Measurements from ENCODE around the gene MTMR3. TPM values are rescaled to one million over a fixed set of nuclear protein-coding genes. Genes with fewer than 3 reads are reported as not detected.

Gene MTMR3
- total and polyA plus RNA-seq, 12 donors: 23.5 to 80.7 (median 40.9) TPM

- Histone ChIP-seq H3K27me3 (no peaks in the 10 kb centered on the region), H3K36me3 (replicated peaks in 1 of 2) (no peaks in the 10 kb centered on the region), H3K9me3 (replicated peaks in 1 of 3) (no peaks in the 10 kb centered on the region), H3K4me1 (replicated peaks in 1 of 2) (peaks cover 40 to 70% of the 10 kb centered on the region in 2 donors), H3K27ac (no peak overlapping the region), H3K4me3 (no peak overlapping the region)
- DNase-seq: no peak
- WGBS, 4 donors: 81 to 94% (median 85%) methylated on average over 5 of the region's 5 CpGs
- TF ChIP-seq POLR2A (IDR thresholded peaks at IDR 0.05) (no peak), CTCF (IDR thresholded peaks at IDR 0.05) (no peak)
- intact Hi-C loops (cut with DNase I): no loop called here
These were observed 29.8 kb downstream of the MTMR3 start for GRCh38 chr22:29912605-29913398.

GRCh38 chr22:29914165-29914564 is 31.2 kb downstream of the MTMR3 start:
- 41 to 53% (median 53%) methylated on average over 1 of the region's 1 CpG for WGBS, 4 donors
- H3K36me3 ChIP-seq (replicated peaks in 1 of 2): no peaks in the 10 kb centered on the region
- intact Hi-C loops (cut with DNase I): no loop called here
- H3K27me3 ChIP-seq: no peaks in the 10 kb centered on the region
- DNase-seq: no peak
- H3K9me3 ChIP-seq (replicated peaks in 1 of 3): no peaks in the 10 kb centered on the region
- H3K4me1 ChIP-seq (replicated peaks in 1 of 2): peaks cover 41 to 70% of the 10 kb centered on the region in 2 donors
- TF ChIP-seq POLR2A (IDR thresholded peaks at IDR 0.05): no peak
- TF ChIP-seq CTCF (IDR thresholded peaks at IDR 0.05): no peak
- no peak overlapping the region for H3K4me3 ChIP-seq
- no peak overlapping the region for H3K27ac ChIP-seq

- DNase-seq: no peak
- no peak overlapping the region for H3K27ac ChIP-seq
- H3K4me1 ChIP-seq (replicated peaks in 1 of 2): peaks cover 40 to 74% of the 10 kb centered on the region in 2 donors
- 96 to 99% (median 98%) methylated on average over 4 of the region's 4 CpGs for whole genome bisulfite sequencing, 4 donors
- intact Hi-C loops (cut with DNase I): no loop called here
- TF ChIP-seq POLR2A (IDR thresholded peaks at IDR 0.05) (no peak), CTCF (IDR thresholded peaks at IDR 0.05) (no peak)
- no peaks in the 10 kb centered on the region for H3K9me3 ChIP-seq (replicated peaks in 1 of 3)
- H3K27me3 ChIP-seq: no peaks in the 10 kb centered on the region
- H3K36me3 ChIP-seq (replicated peaks in 1 of 2): no peaks in the 10 kb centered on the region
- H3K4me3 ChIP-seq: no peak overlapping the region
These were observed 32.1 kb downstream of the MTMR3 start for GRCh38 chr22:29914991-29915533.

- TF ChIP-seq CTCF (IDR thresholded peaks at IDR 0.05): no peak
- no peak for TF ChIP-seq POLR2A (IDR thresholded peaks at IDR 0.05)
- no peaks in the 10 kb centered on the region for H3K36me3 ChIP-seq (replicated peaks in 1 of 2)
- WGBS, 4 donors: 91 to 92% (median 92%) methylated on average over 5 of the region's 5 CpGs
- no peak for DNase-seq
- H3K27me3 ChIP-seq: no peaks in the 10 kb centered on the region
- peaks cover 40 to 72% of the 10 kb centered on the region in 2 donors for H3K4me1 ChIP-seq (replicated peaks in 1 of 2)
- intact Hi-C loops (cut with DNase I): no loop called here
- no peaks in the 10 kb centered on the region for H3K9me3 ChIP-seq (replicated peaks in 1 of 3)
- no peak overlapping the region for H3K27ac ChIP-seq
- H3K4me3 ChIP-seq: no peak overlapping the region
These were observed 33.1 kb downstream of the MTMR3 start for GRCh38 chr22:29916007-29916544.

All from adrenal gland (tissue), 12 donors.